Endothelial cell (in vitro differentiated cells): ENCODE results near the gene HSD3B2. TPM values are rescaled to one million over a fixed set of nuclear protein-coding genes. Genes with fewer than 3 reads are reported as not detected.
A peak's percentile ranks its signal among the peaks of the same experiment; 100 is the strongest.

Source experiments
- DNase-seq: peaks from one replicate; pipeline ENCODE4 v3.0.0; 2021; ENCODE audit warnings: low spot score
- H3K27ac Mint-ChIP-seq: one replicate; pipeline ENCODE4 v1.8.0; 2021; ENCODE audit warnings: mixed read lengths, inconsistent platforms; ENCODE audit not compliant: unreplicated experiment
- H3K27me3 Mint-ChIP-seq: one replicate; pipeline ENCODE4 v1.8.0; 2021; ENCODE audit warnings: mild to moderate bottlenecking, moderate library complexity, mixed read lengths, inconsistent platforms; ENCODE audit not compliant: unreplicated experiment
- H3K36me3 Mint-ChIP-seq: one replicate; pipeline ENCODE4 v1.8.0; 2021; ENCODE audit warnings: mild to moderate bottlenecking, low read depth, mixed read lengths, inconsistent platforms; ENCODE audit not compliant: unreplicated experiment
- H3K4me1 Mint-ChIP-seq: one replicate; pipeline ENCODE4 v1.8.0; 2021; ENCODE audit warnings: mild to moderate bottlenecking, mixed read lengths, inconsistent platforms; ENCODE audit not compliant: unreplicated experiment
- H3K4me3 Mint-ChIP-seq: one replicate; pipeline ENCODE4 v1.8.0; 2021; ENCODE audit warnings: mild to moderate bottlenecking, mixed read lengths, inconsistent platforms; ENCODE audit not compliant: unreplicated experiment
- H3K9me3 Mint-ChIP-seq: one replicate; pipeline ENCODE4 v1.8.0; 2021; ENCODE audit warnings: mixed read lengths, inconsistent platforms; ENCODE audit not compliant: unreplicated experiment
- CTCF ChIP-seq: fragments of 200-600 bp; sonication (generic); IDR thresholded peaks from one replicate; pipeline ENCODE4 v1.5.0; 2021; ENCODE audit warnings: antibody characterized with exemption; ENCODE audit not compliant: unreplicated experiment
- long read RNA-seq: library from polyadenylated mRNA; unstranded; transcript quantifications from one replicate; pipeline ENCODE4 v2.0.0, GENCODE V29; 2020; ENCODE audit not compliant: unreplicated experiment
- total RNA-seq: library from RNA; stranded (reverse); fragmentation: NEBNext Ultra II Directional; extraction: Animal tissue kit (Norgen Biotek cat#: 25700); gene quantifications from one replicate; pipeline ENCODE4 v1.2.1, GENCODE V29; 2021; ENCODE audit not compliant: unreplicated experiment

Gene HSD3B2
- total RNA-seq = not detected
- long read RNA-seq = 0 reads

- no peaks in the 10 kb centered on the region for H3K9me3 Mint-ChIP-seq
- H3K36me3 Mint-ChIP-seq = no peaks in the 10 kb centered on the region
- no peak within 1 kb of the TSS for H3K4me3 Mint-ChIP-seq
- no peaks in the 10 kb centered on the region for H3K4me1 Mint-ChIP-seq
- TF ChIP-seq CTCF = no peak
- no peak for DNase-seq
- H3K27me3 Mint-ChIP-seq = peaks cover 3% of the 10 kb centered on the region
- no peak within 1 kb of the TSS for H3K27ac Mint-ChIP-seq
Measured at GRCh38 chr1:119414950-119415349, at the start of gene HSD3B2. Gene HSD3B2 (plus strand): TSS chr1:119415150. CDS start chr1:119415420, 270 bp downstream.

- H3K27ac Mint-ChIP-seq = no peak overlapping the region
- H3K4me3 Mint-ChIP-seq = no peak overlapping the region
- H3K27me3 Mint-ChIP-seq = peaks cover 1% of the 10 kb centered on the region
- H3K4me1 Mint-ChIP-seq = peaks cover 6% of the 10 kb centered on the region
- no peaks in the 10 kb centered on the region for H3K36me3 Mint-ChIP-seq
- no peak for DNase-seq
- no peaks in the 10 kb centered on the region for H3K9me3 Mint-ChIP-seq
- TF ChIP-seq CTCF = no peak
Measured at GRCh38 chr1:119366424-119366823, 48.5 kb upstream of the HSD3B2 start.

- H3K27ac Mint-ChIP-seq = no peak overlapping the region
- H3K27me3 Mint-ChIP-seq = peaks cover 1% of the 10 kb centered on the region
- H3K4me1 Mint-ChIP-seq = peaks cover 11% of the 10 kb centered on the region
- H3K36me3 Mint-ChIP-seq = no peaks in the 10 kb centered on the region
- peak; percentile 60 for TF ChIP-seq CTCF
- no peaks in the 10 kb centered on the region for H3K9me3 Mint-ChIP-seq
- no peak for DNase-seq
- H3K4me3 Mint-ChIP-seq = no peak overlapping the region
Measured at GRCh38 chr1:119367432-119368124, 47.4 kb upstream of the HSD3B2 start.

- no peaks in the 10 kb centered on the region for H3K9me3 Mint-ChIP-seq
- H3K36me3 Mint-ChIP-seq = no peaks in the 10 kb centered on the region
- no peak for TF ChIP-seq CTCF
- H3K4me1 Mint-ChIP-seq = peaks cover 20% of the 10 kb centered on the region
- no peak for DNase-seq
- peaks cover 1% of the 10 kb centered on the region for H3K27me3 Mint-ChIP-seq
- no peak within 1 kb of the TSS for H3K4me3 Mint-ChIP-seq
- H3K27ac Mint-ChIP-seq = no peak within 1 kb of the TSS
Measured at GRCh38 chr1:119368554-119368953, 46.4 kb upstream of the HSD3B2 start, which contains the start of gene HAO2. Gene HAO2 (plus strand): TSS chr1:119368785. CDS start chr1:119381086, 12,301 bp downstream.

GRCh38 chr1:119370748-119371147, 44.2 kb upstream of the HSD3B2 start:
- no peak for TF ChIP-seq CTCF
- no peaks in the 10 kb centered on the region for H3K9me3 Mint-ChIP-seq
- H3K27ac Mint-ChIP-seq = no peak overlapping the region
- no peak overlapping the region for H3K4me3 Mint-ChIP-seq
- H3K4me1 Mint-ChIP-seq = peaks cover 32% of the 10 kb centered on the region
- no peak for DNase-seq
- H3K36me3 Mint-ChIP-seq = no peaks in the 10 kb centered on the region
- H3K27me3 Mint-ChIP-seq = peaks cover 3% of the 10 kb centered on the region
